IPS-20b (cell line): ENCODE data around the gene EHMT1.
"Not testable (repeated sequence)": the region's sequence is repeated elsewhere in the genome, so short reads cannot be mapped to it uniquely, and the experiment has no call there.

ENCODE experiments used
- H3K27ac ChIP-seq: one replicate; pipeline ENCODE4 v1.5.1; 2013; ENCODE audit warnings: low read length
- H3K27me3 ChIP-seq: 2 replicates; pipeline ENCODE4 v1.6.1; 2013; ENCODE audit warnings: mild to moderate bottlenecking, low read length, inconsistent platforms; ENCODE audit not compliant: insufficient read depth
- H3K36me3 ChIP-seq: 2 replicates; pipeline ENCODE4 v1.6.1; 2013; ENCODE audit warnings: low read depth, mild to moderate bottlenecking, inconsistent platforms, low read length, moderate library complexity; ENCODE audit not compliant: insufficient read depth
- H3K4me1 ChIP-seq: 2 replicates; pipeline ENCODE4 v1.6.1; 2013; ENCODE audit warnings: mild to moderate bottlenecking, control low read depth, inconsistent platforms, low read length, moderate library complexity; ENCODE audit not compliant: insufficient read depth
- H3K4me3 ChIP-seq: 2 replicates; pipeline ENCODE4 v1.5.1; 2013; ENCODE audit warnings: mild to moderate bottlenecking, low read length, inconsistent platforms
- H3K9ac ChIP-seq: 2 replicates; pipeline ENCODE4 v1.6.1; 2013; ENCODE audit warnings: low read depth, mild to moderate bottlenecking, inconsistent platforms, low read length, moderate library complexity
- H3K9me3 ChIP-seq: 2 replicates; pipeline ENCODE4 v1.6.1; 2013; ENCODE audit warnings: mild to moderate bottlenecking, low read depth, low read length, inconsistent platforms; ENCODE audit not compliant: insufficient read depth

Gene EHMT1

GRCh38 chr9:137801023-137801319 lies 182.2 kb downstream of the EHMT1 start:
- no peaks in the 10 kb centered on the region for H3K4me1 ChIP-seq
- H3K9me3 ChIP-seq, result no peaks in the 10 kb centered on the region
- no peaks in the 10 kb centered on the region for H3K27me3 ChIP-seq
- no peak overlapping the region for H3K9ac ChIP-seq
- H3K36me3 ChIP-seq, result peaks cover 83% of the 10 kb centered on the region
- H3K4me3 ChIP-seq, result no peak overlapping the region
- H3K27ac ChIP-seq, result no peak overlapping the region

- Histone ChIP-seq H3K9me3 (no peaks in the 10 kb centered on the region), H3K27ac (no peak overlapping the region), H3K36me3 (peaks cover 75% of the 10 kb centered on the region), H3K27me3 (no peaks in the 10 kb centered on the region), H3K9ac (no peak overlapping the region), H3K4me3 (no peak overlapping the region), H3K4me1 (no peaks in the 10 kb centered on the region)
Measured at GRCh38 chr9:137802021-137802420, 183.2 kb downstream of the EHMT1 start.

DNA sequence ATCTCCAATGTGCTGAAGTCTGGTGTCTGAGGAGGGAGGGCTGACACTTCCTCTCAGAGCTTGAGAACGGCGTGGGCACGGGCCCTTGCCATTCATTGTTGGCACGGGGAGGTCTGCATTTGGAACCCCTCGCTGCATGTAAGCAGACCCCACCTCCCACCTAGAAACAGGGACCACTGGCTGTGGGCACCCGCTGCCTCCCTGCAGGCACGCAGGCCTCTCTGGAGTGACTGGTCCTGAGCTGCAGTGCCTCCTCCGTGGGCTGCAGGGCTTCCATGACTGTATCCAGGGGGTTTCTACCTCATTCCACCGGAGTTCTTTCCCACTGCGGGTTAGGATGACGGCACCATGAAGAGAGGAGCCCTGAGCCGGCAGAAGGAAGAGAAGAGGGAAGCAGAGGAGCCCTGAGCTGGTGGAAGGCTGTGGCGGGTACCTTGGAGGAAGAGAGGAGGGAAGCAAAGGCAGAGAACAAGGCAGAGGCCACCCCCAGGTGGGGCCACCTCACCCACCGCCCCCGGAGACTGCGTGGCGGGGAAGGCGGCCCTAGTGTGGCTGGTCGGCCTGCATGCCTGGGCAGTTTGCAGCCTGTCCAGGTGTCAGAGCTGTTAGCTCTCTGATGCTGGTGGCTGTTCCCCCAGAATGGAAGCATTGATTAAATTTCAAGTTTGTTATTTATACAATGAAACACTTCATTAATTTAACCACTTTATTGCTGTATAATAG lies 183.9 kb downstream of the EHMT1 start:
- Histone ChIP-seq H3K9me3 (no peaks in the 10 kb centered on the region), H3K27me3 (no peaks in the 10 kb centered on the region), H3K36me3 (peaks cover 70% of the 10 kb centered on the region), H3K27ac (no peak overlapping the region), H3K4me3 (no peak overlapping the region), H3K4me1 (no peaks in the 10 kb centered on the region), H3K9ac (no peak overlapping the region)

DNA sequence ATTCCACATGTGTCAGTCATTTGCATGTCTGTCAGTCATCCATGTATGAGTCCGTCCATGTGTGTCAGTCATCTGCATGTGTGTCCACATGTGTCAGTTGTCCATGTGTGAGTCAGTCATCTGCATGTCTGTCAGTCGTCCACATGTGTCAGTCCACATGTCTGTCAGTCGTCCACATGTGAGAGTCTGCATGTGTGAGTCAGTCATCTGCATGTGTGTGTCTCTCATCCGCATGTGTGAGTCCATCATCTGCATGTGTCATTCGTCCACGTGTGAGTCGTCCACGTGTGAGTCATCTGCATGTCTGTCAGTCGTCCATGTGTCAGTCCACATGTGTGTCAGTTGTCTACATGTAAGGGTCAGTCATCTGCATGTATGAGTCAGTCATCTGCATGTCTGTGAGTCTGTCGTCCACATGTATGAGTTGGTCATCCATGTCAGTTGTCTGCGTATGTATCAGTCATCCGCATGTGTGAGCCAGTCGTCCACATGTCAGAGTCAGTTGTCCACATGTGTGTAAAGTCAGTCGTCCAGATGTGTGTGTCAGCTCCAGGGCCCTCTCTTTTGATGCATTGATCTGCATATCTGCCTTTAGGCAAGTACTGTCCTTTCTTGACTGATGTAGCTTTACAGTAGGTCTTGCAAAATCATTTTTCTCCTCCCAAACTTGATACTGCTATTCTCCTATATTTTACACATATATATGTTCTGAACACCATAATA lies 186.3 kb downstream of the EHMT1 start:
- Histone ChIP-seq H3K4me1 (no peaks in the 10 kb centered on the region), H3K9ac (no peak overlapping the region), H3K4me3 (no peak overlapping the region), H3K27me3 (no peaks in the 10 kb centered on the region), H3K36me3 (peaks cover 64% of the 10 kb centered on the region), H3K27ac (no peak overlapping the region), H3K9me3 (no peaks in the 10 kb centered on the region)

DNA sequence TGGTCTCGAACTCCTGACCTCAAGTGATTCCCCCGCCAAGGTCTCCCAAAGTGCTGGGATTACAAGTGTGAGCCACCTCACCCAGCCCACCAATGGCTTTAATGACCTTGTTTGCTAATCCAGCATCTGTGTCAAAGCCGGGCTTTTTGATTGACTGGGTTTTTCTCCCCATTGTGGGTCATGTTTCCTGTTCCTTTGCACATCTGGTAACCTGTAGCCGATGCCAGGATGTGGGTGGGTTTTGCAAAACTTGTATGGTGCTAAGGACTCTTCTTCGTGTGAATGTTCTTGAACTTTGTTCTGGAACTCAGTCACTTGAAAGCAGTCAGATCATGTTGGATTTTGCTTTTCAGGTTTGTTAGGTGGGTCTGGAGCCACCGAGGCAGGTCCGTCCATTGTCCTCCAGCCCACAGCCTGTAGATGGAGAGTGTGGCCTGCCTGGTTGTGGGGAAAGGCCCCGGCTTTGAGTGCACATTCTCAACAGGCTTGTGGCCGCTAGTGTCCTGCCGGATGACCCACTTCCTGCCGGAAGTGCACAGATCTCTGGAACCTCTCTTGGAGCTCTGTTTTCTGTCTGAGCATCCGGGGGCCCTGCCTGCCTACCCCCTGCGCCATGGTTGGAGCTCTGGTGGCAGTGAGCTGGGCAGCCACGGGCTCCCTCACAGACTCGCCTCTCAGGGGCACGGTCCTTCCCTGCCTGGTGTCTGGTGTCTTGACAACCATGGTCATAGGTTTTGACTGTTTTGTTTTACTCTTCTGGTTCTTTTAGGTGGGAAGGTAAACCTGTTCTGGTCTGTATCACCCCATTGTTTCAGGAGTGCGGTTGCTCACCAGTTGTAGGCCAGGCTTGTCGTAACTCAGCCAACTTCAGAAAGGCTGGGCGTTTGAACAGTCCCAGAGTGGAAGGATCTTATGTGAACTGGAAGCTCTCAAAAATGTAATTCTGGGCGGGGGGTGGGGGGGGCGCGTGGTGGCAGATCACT lies 189.2 kb downstream of the EHMT1 start:
- H3K4me3 ChIP-seq, result no peak overlapping the region
- H3K36me3 ChIP-seq, result peaks cover 57% of the 10 kb centered on the region
- H3K9ac ChIP-seq, result no peak overlapping the region
- no peaks in the 10 kb centered on the region for H3K4me1 ChIP-seq
- H3K27ac ChIP-seq, result no peak overlapping the region
- no peaks in the 10 kb centered on the region for H3K9me3 ChIP-seq
- H3K27me3 ChIP-seq, result no peaks in the 10 kb centered on the region

DNA sequence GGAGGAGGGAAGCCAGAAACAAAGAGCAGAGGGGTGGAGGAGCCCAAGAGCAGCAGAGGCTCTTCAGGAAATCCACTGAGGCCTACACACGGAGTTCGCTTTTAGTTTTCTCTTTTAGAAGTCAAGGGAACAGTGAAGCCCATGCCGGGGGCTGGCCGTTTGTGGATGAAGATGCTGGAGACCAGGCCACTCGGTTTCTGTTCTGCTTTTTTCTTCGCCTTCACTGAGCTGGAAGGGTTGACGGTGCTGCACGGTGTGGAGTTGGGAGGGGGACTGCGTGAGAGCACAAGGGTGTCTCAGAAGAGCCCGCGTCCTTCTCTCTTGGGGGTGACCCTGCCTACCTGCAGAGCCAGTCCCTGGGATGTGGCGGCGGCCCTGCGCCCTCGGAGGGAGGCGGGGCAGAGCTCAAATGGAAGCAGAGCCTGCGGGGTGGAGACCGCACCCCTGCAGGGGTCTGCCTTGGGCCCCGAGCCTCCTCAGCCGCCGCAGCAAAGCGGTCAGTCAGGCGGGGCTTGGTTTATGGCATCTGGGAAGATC lies 190.3 kb downstream of the EHMT1 start:
- Histone ChIP-seq H3K27me3 (no peaks in the 10 kb centered on the region), H3K9me3 (no peaks in the 10 kb centered on the region), H3K9ac (no peak overlapping the region), H3K27ac (no peak overlapping the region), H3K4me3 (no peak overlapping the region), H3K36me3 (peaks cover 54% of the 10 kb centered on the region), H3K4me1 (no peaks in the 10 kb centered on the region)

DNA sequence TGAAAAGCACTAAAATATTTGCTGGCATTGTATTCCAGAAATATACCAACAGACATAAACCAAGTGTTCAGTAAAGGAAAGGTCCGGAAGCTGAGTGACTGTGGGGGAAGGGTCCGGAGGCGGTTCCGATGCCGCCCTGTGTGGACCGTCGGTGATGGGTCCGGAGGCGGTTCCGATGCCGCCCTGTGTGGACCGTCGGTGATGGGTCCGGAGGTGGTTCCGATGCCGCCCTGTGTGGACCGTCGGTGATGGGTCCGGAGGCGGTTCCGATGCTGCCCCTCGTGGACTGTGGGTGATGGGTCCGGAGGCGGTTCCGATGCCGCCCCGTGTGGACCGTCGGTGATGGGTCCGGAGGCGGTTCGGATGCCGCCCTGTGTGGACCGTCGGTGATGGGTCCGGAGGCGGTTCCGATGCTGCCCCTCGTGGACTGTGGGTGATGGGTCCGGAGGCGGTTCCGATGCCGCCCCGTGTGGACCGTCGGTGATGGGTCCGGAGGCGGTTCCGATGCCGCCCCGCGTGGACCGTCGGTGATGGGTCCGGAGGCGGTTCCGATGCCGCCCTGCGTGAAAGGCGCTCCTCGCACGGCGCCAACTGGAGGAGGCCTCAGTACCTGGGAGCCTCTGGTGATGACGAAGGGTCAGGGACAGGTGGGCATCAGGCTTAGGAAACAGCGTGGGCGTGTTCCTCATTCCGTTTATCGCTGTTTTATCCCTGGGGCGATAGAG lies 191.1 kb downstream of the EHMT1 start:
- H3K27me3 ChIP-seq, H3K4me3 ChIP-seq, H3K27ac ChIP-seq, H3K9me3 ChIP-seq, H3K4me1 ChIP-seq, H3K9ac ChIP-seq: not testable (repeated sequence)
- peaks cover 54% of the 10 kb centered on the region for H3K36me3 ChIP-seq

- no peak overlapping the region for H3K9ac ChIP-seq
- peaks cover 69% of the 10 kb centered on the region for H3K36me3 ChIP-seq
- no peaks in the 10 kb centered on the region for H3K9me3 ChIP-seq
- no peaks in the 10 kb centered on the region for H3K4me1 ChIP-seq
- H3K27ac ChIP-seq, result no peak overlapping the region
- H3K4me3 ChIP-seq, result no peak overlapping the region
- H3K27me3 ChIP-seq, result no peaks in the 10 kb centered on the region
Measured at GRCh38 chr9:137811283-137811870, 192.6 kb downstream of the EHMT1 start.

GRCh38 chr9:137812356-137813023 lies 193.7 kb downstream of the EHMT1 start:
- Histone ChIP-seq H3K27ac (no peak overlapping the region), H3K9ac (no peak overlapping the region), H3K9me3 (peaks cover 6% of the 10 kb centered on the region; the same call in 1 of the 2 replicates), H3K4me3 (no peak overlapping the region), H3K36me3 (peaks cover 80% of the 10 kb centered on the region), H3K4me1 (no peaks in the 10 kb centered on the region), H3K27me3 (no peaks in the 10 kb centered on the region)

DNA sequence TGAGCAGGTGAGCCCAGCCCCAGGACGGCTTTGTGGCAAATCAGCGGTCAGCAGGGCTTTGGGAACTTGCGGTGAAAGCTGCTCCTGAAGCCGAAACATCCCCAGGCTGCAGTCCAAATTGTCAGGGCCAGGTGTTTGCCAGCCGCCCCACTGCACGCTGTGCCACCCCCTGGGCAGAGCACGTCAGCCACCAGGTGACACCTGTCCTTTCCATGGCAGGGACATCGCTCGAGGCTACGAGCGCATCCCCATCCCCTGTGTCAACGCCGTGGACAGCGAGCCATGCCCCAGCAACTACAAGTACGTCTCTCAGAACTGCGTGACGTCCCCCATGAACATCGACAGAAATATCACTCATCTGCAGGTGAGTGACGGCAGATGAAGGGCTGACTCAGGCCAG lies 194.4 kb downstream of the EHMT1 start:
- Histone ChIP-seq H3K27me3 (no peaks in the 10 kb centered on the region), H3K4me3 (no peak overlapping the region), H3K4me1 (no peaks in the 10 kb centered on the region), H3K9me3 (peaks cover 13% of the 10 kb centered on the region), H3K27ac (no peak overlapping the region), H3K36me3 (peaks cover 80% of the 10 kb centered on the region), H3K9ac (no peak overlapping the region)
